WTC11 (cell line): ENCODE measurements around the gene LDB2. TPM values are rescaled to one million over a fixed set of nuclear protein-coding genes. Genes with fewer than 3 reads are reported as not detected.
A peak's percentile ranks its signal among the peaks of the same experiment; 100 is the strongest.

Source experiments
- ATAC-seq: fragments of 200-7000 bp; cut with Tn5 transposase; 2 replicates; pipeline ENCODE4 v1.10.0; 2021; ENCODE audit warnings: mild to moderate bottlenecking, moderate library complexity
- CTCF ChIA-PET: fragments of 300-600 bp; sonication (Branson Sonifier 250); formaldehyde crosslinking; loops from one replicate; lab custom pipeline; 2021; ENCODE audit warnings: antibody characterized with exemption; lab: Charles Lee
- POLR2A ChIA-PET: fragments of 350-600 bp; sonication (Branson Sonifier 250); formaldehyde crosslinking; loops from one replicate; lab custom pipeline; 2021; ENCODE audit warnings: antibody characterized with exemption; lab: Charles Lee
- DNase-seq: peaks from one replicate; pipeline ENCODE4 v3.0.0; 2021; ENCODE audit warnings: low spot score
- H3K27ac Mint-ChIP-seq: 2 replicates; pipeline ENCODE4 v1.8.0; 2021; ENCODE audit warnings: mixed read lengths
- H3K27me3 Mint-ChIP-seq: 2 replicates; pipeline ENCODE4 v1.8.0; 2021; ENCODE audit warnings: low read depth, mild to moderate bottlenecking, moderate library complexity, mixed read lengths
- H3K36me3 Mint-ChIP-seq: 2 replicates; pipeline ENCODE4 v1.8.0; 2021; ENCODE audit warnings: mixed read lengths
- H3K4me1 Mint-ChIP-seq: 2 replicates; pipeline ENCODE4 v1.8.0; 2022; ENCODE audit warnings: mixed read lengths
- H3K4me3 Mint-ChIP-seq: 2 replicates; pipeline ENCODE4 v1.8.0; 2021; ENCODE audit warnings: mild to moderate bottlenecking, moderate library complexity, mixed read lengths
- H3K9me3 Mint-ChIP-seq: 2 replicates; pipeline ENCODE4 v1.8.0; 2021; ENCODE audit warnings: mixed read lengths
- AR ChIP-seq: fragments of 250-450 bp; sonication (Bioruptor Pico); IDR thresholded peaks from 2 replicates; pipeline ENCODE4 v1.9.0; 2021; ENCODE audit warnings: mild to moderate bottlenecking
- ARID4B ChIP-seq: sonication (generic); formaldehyde crosslinking; IDR thresholded peaks from 2 replicates; pipeline ENCODE4 v1.8.0; 2023; ENCODE audit warnings: missing genetic modification reagents, mild to moderate bottlenecking, borderline replicate concordance
- ETV6 ChIP-seq: sonication (generic); formaldehyde crosslinking; IDR thresholded peaks from 2 replicates; pipeline ENCODE4 v1.8.1; 2022; ENCODE audit warnings: mild to moderate bottlenecking, missing genetic modification reagents
- FOXK1 ChIP-seq: sonication (generic); formaldehyde crosslinking; IDR thresholded peaks from 2 replicates; pipeline ENCODE4 v1.8.0; 2022; ENCODE audit warnings: mild to moderate bottlenecking, moderate library complexity, missing genetic modification reagents
- JAZF1 ChIP-seq: fragments of 250-450 bp; sonication (Bioruptor Pico); IDR thresholded peaks from 2 replicates; pipeline ENCODE4 v1.9.0; 2021; ENCODE audit warnings: moderate library complexity, mild to moderate bottlenecking, inconsistent platforms
- MXD4 ChIP-seq: fragments of 250-450 bp; sonication (Bioruptor Pico); IDR thresholded peaks from 2 replicates; pipeline ENCODE4 v1.8.0; 2021; ENCODE audit warnings: mild to moderate bottlenecking, moderate library complexity, borderline replicate concordance
- MYBL2 ChIP-seq: sonication (generic); formaldehyde crosslinking; IDR thresholded peaks from 2 replicates; pipeline ENCODE4 v1.8.1; 2023; ENCODE audit warnings: mild to moderate bottlenecking, moderate library complexity, missing genetic modification reagents
- NR3C1 ChIP-seq: sonication (generic); formaldehyde crosslinking; conservative IDR thresholded peaks from 2 replicates; pipeline ENCODE4 v1.8.1; 2023; ENCODE audit warnings: low read depth, mild to moderate bottlenecking, missing genetic modification reagents
- PRDM15 ChIP-seq: sonication (generic); formaldehyde crosslinking; IDR thresholded peaks from 2 replicates; pipeline ENCODE4 v1.8.0; 2022; ENCODE audit warnings: missing genetic modification reagents
- PREB ChIP-seq: sonication (generic); formaldehyde crosslinking; IDR thresholded peaks from 2 replicates; pipeline ENCODE4 v1.8.1; 2022; ENCODE audit warnings: mild to moderate bottlenecking, missing genetic modification reagents, moderate library complexity, borderline replicate concordance
- RELA ChIP-seq: sonication (generic); formaldehyde crosslinking; IDR thresholded peaks from 2 replicates; pipeline ENCODE4 v1.8.1; 2022; ENCODE audit warnings: missing genetic modification reagents, mild to moderate bottlenecking, borderline replicate concordance
- SMAD4 ChIP-seq: sonication (generic); formaldehyde crosslinking; IDR thresholded peaks from 2 replicates; pipeline ENCODE4 v1.8.0; 2022; ENCODE audit warnings: mild to moderate bottlenecking, missing genetic modification reagents
- SP1 ChIP-seq: sonication (generic); formaldehyde crosslinking; conservative IDR thresholded peaks from 2 replicates; pipeline ENCODE4 v1.8.1; 2022; ENCODE audit warnings: missing genetic modification reagents
- TEAD1 ChIP-seq: sonication (generic); formaldehyde crosslinking; IDR thresholded peaks from 2 replicates; pipeline ENCODE4 v1.8.0; 2022; ENCODE audit warnings: mild to moderate bottlenecking, missing genetic modification reagents
- ZMAT4 ChIP-seq: fragments of 250-450 bp; sonication (Bioruptor Pico); IDR thresholded peaks from 2 replicates; pipeline ENCODE4 v1.9.0; 2021; ENCODE audit warnings: mild to moderate bottlenecking
- ZNF232 ChIP-seq: sonication (generic); formaldehyde crosslinking; IDR thresholded peaks from 2 replicates; pipeline ENCODE4 v1.8.0; 2022; ENCODE audit warnings: mild to moderate bottlenecking, missing genetic modification reagents
- ZNF423 ChIP-seq: fragments of 250-450 bp; sonication (Bioruptor Pico); IDR thresholded peaks from 2 replicates; pipeline ENCODE4 v2.1.2; 2022; ENCODE audit warnings: mild to moderate bottlenecking, moderate library complexity
- ZNF512 ChIP-seq: sonication (generic); formaldehyde crosslinking; IDR thresholded peaks from 2 replicates; pipeline ENCODE4 v1.8.1; 2022; ENCODE audit warnings: missing genetic modification reagents, borderline replicate concordance
- total RNA-seq: library from RNA; stranded (reverse); gene quantifications from 3 replicates; pipeline ENCODE4 v1.2.3, GENCODE V29; 2021

The LDB2 gene
- total RNA-seq, 1 experiment from 2014 or later: 62.4 TPM

GRCh38 chr4:16757080-16757521 is 141.3 kb downstream of the LDB2 start:
- Mint-ChIP-seq H3K27me3 (no peaks in the 10 kb centered on the region), H3K36me3 (peaks cover 47% of the 10 kb centered on the region), H3K27ac (no peak overlapping the region), H3K4me1 (peaks cover 66% of the 10 kb centered on the region), H3K9me3 (no peaks in the 10 kb centered on the region), H3K4me3 (no peak overlapping the region)
- no peak for DNase-seq
- no peak for TF ChIP-seq SMAD4 (CRISPR knock-in tag)
- ChIA-PET POLR2A (no interaction called here), CTCF (interaction anchor here (0.6 to 1.2 kb wide), 2 partner anchors 160 to 691 kb away, joined by 3 read pairs; no protein-coding TSS in a partner anchor)
- ATAC-seq: no peak

- CTCF ChIA-PET: interaction anchor here (0.7 to 0.9 kb wide), 2 partner anchors 11 to 62 kb away, joined by 3 to 4 read pairs; no protein-coding TSS in a partner anchor
- Mint-ChIP-seq H3K36me3 (peaks cover 61% of the 10 kb centered on the region), H3K27me3 (no peaks in the 10 kb centered on the region), H3K9me3 (no peaks in the 10 kb centered on the region), H3K4me3 (no peak overlapping the region), H3K4me1 (peaks cover 51% of the 10 kb centered on the region), H3K27ac (peak overlapping the region; percentile 60; the same call in 1 of the 2 replicates)
- POLR2A ChIA-PET: no interaction called here
- peak; percentile 76 for ATAC-seq
- no peak for DNase-seq
- TF ChIP-seq ETV6 (CRISPR knock-in tag) (0 out of 2 replicates have a peak, but pooled peaks have one; percentile 43), ZNF423 (CRISPR knock-in tag) (peak; percentile 31; the same call in 1 of the 2 replicates), MXD4 (CRISPR knock-in tag) (no peak), TEAD1 (CRISPR knock-in tag) (peak; percentile 68; the same call in 1 of the 2 replicates), SP1 (CRISPR knock-in tag) (peak; percentile 33; the same call in 1 of the 2 replicates), NR3C1 (no peak), PREB (CRISPR knock-in tag) (no peak)
Observed at GRCh38 chr4:16754104-16754503, 144.3 kb downstream of the LDB2 start.

- no peak for ATAC-seq
- H3K9me3 Mint-ChIP-seq: no peaks in the 10 kb centered on the region
- H3K4me1 Mint-ChIP-seq: peaks cover 47% of the 10 kb centered on the region
- ChIA-PET POLR2A (no interaction called here), CTCF (no interaction called here)
- H3K27me3 Mint-ChIP-seq: no peaks in the 10 kb centered on the region
- no peak for DNase-seq
- peaks cover 48% of the 10 kb centered on the region for H3K36me3 Mint-ChIP-seq
- H3K27ac Mint-ChIP-seq: no peak overlapping the region
- H3K4me3 Mint-ChIP-seq: no peak overlapping the region
- TF ChIP-seq JAZF1 (CRISPR knock-in tag): no peak
- TF ChIP-seq ZNF232 (CRISPR knock-in tag): no peak
- no peak for TF ChIP-seq ZNF512 (CRISPR knock-in tag)
- TF ChIP-seq AR (CRISPR knock-in tag): no peak
- no peak for TF ChIP-seq PRDM15 (CRISPR knock-in tag)
- TF ChIP-seq FOXK1 (CRISPR knock-in tag): no peak
- TF ChIP-seq MYBL2 (CRISPR knock-in tag): no peak
- no peak for TF ChIP-seq ARID4B (CRISPR knock-in tag)
- TF ChIP-seq RELA: no peak
- TF ChIP-seq ZMAT4 (CRISPR knock-in tag): no peak
Observed at GRCh38 chr4:16752150-16752549, 146.3 kb downstream of the LDB2 start.
